Kidney glomerular epithelial cell (primary cell): ENCODE data around the gene RAD51B.
A peak's percentile ranks its signal among the peaks of the same experiment; 100 is the strongest.

ENCODE experiments used
- DNase-seq: peaks from one replicate; lab custom pipeline; 2025; lab: John Stamatoyannopoulos, UW

The RAD51B gene

DNA sequence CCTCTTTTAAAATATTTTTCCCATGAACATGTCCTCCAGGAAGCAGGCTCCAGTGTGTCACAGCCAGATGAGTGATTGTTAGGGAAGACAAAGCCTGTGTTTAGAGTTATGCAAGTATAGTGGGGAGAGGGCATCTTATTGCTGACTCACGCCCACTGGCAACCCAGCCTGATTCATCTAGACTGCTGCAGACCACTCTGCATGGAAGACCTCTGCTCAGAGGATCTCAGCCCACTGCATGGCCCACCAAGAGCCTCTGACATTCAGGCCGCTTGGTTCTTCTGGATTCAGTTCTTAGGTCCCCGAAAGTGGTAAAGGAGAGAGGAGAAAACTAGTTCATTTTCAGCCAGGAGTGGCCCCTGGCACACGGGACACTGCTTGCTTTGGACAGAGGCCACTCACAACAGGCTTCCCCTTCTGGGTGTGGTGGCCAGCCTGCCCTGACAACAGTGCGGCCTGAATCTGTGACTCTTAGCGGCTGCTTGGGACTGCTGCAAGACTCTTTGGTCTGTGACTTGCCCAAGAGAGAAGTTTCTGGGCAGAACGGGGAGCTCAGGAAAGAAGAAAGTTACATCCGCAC is 707.0 kb downstream of the RAD51B start:
- peak; percentile 38 for DNase-seq

DNA sequence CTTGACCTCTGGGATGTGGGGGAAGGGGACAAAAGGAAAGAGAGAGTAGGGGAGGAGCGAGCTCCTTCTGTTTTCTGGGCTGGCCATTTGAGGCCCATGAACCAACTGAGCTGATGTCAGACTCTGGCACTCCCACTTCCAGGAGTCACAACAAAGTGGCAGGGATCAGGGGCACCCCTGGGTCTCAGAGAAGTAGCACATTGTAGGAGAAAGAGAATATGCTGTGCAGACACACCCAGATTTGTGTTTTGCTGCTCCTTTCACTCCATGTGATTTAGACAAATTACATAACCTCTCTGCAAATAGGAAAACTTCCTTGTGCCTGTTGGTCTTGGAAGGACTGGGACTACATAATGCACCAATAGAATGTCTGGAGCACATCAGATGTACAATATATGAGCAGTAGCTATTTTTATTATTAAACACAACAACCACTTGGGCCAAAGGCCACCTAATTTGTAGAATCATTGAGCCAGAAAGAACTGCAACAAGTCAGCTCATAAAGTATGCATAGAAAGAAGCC is 707.8 kb downstream of the RAD51B start:
- peak; percentile 37 for DNase-seq

GRCh38 chr14:68528040-68528687 is 708.6 kb downstream of the RAD51B start:
- no peak for DNase-seq

GRCh38 chr14:68530443-68530842 is 710.9 kb downstream of the RAD51B start:
- no peak for DNase-seq

DNA sequence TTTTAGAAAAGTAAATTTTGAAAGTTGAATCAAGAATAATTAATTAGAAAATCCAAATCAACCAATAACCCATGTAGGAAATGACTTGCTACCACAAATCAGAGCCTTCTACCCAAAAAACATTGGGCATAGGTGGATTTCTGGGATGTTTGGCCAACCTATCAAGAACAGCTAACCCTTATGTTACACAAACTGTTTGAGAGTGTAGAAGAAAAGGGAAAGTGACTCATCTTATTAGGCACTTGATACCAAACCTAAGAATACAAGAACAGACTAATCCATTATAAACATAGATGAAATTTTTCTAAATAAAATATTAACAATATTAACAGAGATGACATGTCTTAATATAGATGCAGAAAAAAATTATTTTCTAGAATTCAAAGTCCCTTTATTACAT is 712.9 kb downstream of the RAD51B start:
- no peak for DNase-seq

DNA sequence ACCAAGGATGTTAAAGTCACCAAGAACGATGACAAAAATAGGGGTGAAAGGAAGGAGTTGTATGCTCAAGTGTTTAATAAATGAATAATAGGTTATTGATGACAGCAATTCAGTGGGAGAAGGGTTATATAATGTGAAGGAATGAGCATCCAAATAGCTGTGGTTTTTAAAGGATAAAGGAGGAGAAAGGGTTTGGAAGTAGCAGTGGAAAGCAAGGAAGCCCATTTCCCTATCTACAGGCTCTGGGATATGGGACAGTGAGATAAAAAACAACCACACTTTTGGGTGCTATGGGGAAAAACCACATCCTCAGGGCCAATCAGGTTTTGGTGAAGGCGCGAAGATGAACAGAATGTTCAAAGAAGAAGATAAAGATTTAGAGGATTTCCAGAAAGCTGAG is 714.7 kb downstream of the RAD51B start:
- no peak for DNase-seq

GRCh38 chr14:68535404-68536017 is 715.9 kb downstream of the RAD51B start:
- peak; percentile 64 for DNase-seq

DNA sequence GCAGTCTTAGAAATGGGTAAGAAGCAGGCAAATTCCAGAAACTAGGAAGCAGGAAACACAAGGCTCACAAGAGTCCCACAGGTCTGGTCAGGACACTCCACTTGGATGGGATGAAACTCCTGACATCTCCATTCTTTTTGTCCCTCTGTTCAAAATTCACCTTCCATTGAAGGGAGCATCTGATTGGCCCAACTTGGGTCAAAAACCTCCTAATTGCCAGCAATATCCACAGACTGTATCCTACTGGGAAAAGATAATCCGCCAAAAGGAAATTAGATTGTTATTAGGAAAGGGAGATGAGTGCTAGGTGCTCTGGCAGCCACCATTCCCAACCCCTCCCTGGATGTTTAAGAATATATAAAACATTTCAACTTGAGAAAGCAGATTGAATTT is 716.4 kb downstream of the RAD51B start:
- no peak for DNase-seq

DNA sequence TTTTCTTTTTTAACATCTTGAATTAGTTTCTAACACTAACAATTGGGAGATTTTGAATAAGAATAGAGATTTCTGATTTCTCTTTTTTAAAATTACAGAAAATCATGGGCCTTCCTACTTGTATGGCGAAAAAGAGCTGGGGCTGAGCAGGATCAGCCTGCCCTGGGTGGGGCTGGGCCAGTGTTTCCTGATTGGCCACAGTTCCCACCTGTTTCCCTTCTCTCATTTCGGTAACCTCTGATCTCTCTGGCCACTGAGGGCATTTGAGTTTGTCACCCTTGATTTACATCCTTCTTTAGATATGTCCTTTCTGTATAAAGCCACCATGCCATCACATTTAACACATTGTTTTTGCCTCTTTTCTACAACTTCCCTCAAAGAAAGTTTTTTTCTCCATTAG is 719.1 kb downstream of the RAD51B start:
- no peak for DNase-seq

DNA sequence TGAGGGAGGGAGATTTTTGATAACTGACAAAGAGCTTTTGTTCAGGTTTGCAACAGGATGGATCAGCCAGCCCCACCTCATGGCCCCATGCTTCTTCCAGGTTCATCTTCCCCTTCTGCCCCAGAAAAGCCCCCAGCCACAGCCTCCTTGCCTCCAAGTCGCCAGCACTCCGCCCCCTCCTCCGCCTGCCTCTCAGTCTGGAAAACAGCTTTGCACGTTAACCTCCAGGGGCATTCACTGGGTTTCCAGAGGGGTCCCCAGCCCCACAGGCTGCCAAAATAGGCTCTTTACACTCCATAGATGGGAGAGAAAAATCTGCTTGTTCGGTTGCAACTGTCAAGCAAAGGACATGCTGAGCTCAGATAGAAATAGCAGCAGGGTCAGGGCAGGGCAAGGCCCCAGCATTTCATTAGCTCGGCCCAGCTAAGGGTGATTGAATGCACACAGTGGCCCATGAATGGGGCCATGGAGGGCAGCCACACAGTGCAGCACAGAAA is 719.7 kb downstream of the RAD51B start:
- no peak for DNase-seq

DNA sequence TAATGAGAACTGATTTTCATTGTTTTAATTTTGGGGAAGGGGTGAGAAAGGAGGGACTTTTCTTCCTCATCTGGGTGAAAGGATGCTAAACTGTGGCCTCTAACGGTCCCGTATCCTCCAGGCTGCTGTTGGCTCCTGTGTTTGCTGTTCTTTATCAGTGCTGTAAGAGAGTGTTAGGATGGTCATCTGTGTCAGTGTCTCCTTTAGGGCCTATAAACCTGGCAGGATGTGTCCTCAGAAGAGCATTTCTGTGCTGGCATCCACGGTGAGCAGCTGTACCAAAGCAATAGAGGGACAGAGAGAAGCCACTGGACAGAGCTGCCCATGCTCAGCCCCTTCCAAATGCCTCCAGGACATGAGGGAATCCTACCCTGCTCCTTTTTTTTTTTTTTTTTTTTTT is 720.2 kb downstream of the RAD51B start:
- DNase-seq: no peak

DNA sequence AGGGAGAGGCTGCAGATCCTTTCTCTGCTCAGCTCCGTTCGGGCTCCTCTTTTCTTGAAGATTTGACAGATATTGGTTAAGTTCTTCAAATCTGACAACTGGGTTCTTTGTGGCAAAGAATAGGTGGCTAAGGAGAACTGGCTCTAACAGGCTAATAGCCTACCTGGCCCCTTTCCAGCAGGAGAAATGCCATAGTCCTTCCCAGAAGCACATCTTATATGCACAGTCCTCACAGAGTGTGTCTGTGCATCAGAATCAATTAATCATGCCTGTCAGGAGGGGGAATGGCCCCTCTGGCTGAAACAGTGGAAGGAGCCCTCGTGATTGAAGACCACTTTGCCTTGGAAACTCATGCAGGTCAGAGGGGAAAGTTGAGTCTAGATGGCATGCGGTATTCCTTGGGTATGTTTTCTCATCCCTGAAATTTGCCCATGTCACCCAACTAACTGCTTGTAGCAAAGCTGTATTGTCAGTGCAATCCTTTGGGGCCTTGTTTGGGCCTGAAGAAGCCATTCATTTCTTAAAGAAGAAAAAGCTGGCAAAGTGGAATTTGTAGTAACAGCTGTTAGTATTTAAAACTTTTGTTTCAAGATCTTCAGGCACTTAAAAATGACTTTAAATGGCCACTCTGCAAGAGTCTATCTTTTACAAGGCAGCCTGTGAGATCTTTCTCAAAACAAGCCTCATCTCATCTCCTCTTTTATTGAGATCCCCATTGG is 721.8 kb downstream of the RAD51B start:
- no peak for DNase-seq

- no peak for DNase-seq
Observed at GRCh38 chr14:68542346-68542745, 722.8 kb downstream of the RAD51B start.

DNA sequence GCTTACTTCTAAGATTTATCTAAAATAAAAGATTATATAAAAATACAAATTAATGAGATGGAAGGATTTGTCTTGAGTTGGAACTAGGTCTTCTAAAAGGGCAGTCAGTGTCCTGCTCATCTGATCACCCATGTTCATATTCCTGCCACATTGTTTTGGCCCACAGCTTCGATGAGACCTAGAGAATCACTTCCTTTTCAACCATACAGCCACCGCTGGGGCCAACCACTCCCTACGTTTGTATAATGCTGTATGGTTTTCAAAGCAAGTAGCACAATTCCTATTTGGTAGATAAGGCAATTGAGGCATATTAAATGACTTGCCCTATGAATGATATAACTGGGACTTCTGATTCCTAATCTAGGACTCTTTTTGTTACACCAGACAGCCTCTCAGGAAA is 723.9 kb downstream of the RAD51B start:
- no peak for DNase-seq

DNA sequence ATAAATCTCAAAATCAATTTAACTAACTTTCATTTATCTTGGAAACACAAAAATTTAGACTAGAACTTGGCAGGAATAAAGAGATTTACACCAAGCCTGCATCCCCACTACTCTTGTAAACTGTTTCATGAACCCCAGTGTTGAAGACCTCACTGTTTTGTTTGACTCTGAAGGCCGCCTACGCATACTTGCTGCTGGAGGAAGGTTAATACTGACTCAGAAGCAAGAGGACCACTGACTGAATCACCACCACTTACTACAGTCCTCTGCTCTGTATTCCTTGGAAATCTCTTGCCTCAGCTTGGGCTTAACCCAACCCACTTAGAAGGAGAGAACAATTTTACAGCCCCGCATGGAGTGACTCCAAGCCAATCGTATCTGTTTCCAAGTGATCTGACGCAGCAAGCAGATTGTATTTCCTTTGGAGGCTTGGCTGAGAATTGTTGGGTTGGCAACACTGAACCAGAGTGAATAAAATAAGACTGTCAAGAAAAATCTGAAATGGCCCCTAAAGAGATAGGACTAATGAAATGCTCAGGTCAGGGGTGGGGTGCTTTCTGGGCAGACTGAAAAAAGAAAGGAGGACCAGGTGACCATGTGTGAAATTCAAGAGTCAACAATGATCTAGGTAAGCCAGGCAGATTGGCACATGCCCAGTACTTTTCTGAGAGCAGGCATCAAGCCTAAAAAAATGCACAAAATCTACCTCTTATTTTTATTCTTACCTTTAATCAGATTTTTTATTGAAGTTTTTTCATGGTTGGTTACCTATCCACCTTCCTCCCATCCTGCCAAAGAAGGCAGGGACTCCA is 724.7 kb downstream of the RAD51B start:
- DNase-seq: peak; percentile 29

DNA sequence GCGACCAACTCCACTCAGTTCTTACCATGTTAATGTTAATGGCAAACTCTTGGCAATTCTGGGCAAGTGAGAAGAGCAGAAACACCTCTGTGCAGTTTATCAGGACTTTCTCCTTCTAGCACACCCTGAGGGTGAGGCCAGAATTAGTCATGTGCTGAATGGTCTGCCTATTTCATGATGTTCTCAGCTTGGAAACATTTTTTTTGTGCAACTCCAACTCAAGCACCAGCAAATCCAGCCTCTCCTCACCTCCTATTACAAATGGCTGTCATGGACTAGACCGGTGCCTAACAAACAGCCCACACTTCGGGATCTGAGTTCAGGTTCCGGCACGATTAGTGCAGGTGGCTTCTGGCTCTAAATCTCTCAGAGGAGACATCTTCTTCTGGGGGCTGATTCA is 727.3 kb downstream of the RAD51B start:
- peak; percentile 22 for DNase-seq

- DNase-seq: peak; percentile 67
Observed at GRCh38 chr14:68547305-68548193, 728.0 kb downstream of the RAD51B start.

GRCh38 chr14:68548194-68549076 is 728.9 kb downstream of the RAD51B start:
- peak; percentile 97 for DNase-seq

DNA sequence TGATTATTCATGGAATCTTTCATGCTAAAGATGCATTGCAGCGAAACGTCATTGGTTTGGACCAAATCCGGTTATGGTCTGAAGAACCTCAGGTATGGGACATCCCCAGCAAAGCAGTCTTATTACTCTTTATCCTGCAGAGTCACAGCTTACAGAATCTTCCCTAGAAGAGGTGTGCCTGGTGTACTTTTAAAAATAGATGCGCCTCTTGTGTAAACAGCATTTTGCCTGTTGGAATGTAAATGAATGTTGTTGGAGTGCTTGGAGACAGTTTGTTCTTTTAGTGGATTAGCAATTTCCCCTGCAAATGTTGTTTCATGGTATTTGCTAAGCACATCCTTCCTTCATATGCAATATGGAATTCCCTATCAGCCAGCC is 730.7 kb downstream of the RAD51B start:
- peak; percentile 78 for DNase-seq
